GM18870 (cell line): ENCODE results near the gene DNAAF8.
"Not testable (repeated sequence)": the region's sequence is repeated elsewhere in the genome, so short reads cannot be mapped to it uniquely, and the experiment has no call there.

Source experiments
- ATAC-seq: cut with Tn5 transposase; IDR thresholded peaks from one replicate; pipeline ENCODE4 v1.9.1; 2021; ENCODE audit warnings: moderate library complexity; ENCODE audit not compliant: unreplicated experiment

DNAAF8 gene

GRCh38 chr16:4776141-4776705 is 41.9 kb downstream of the DNAAF8 start:
- no peak for ATAC-seq

GRCh38 chr16:4777339-4778049 is 43.2 kb downstream of the DNAAF8 start:
- no peak for ATAC-seq

- no peak for ATAC-seq
Measured at GRCh38 chr16:4778050-4778392, 43.7 kb downstream of the DNAAF8 start.

- no peak for ATAC-seq
Measured at GRCh38 chr16:4780235-4780634, 45.9 kb downstream of the DNAAF8 start.

GRCh38 chr16:4783251-4783950 is 49.1 kb downstream of the DNAAF8 start:
- ATAC-seq = no peak

GRCh38 chr16:4783951-4784336 is 49.6 kb downstream of the DNAAF8 start:
- no peak for ATAC-seq

GRCh38 chr16:4784444-4784987 is 50.2 kb downstream of the DNAAF8 start:
- ATAC-seq = not testable (repeated sequence)

GRCh38 chr16:4785758-4786433 is 51.6 kb downstream of the DNAAF8 start:
- no peak for ATAC-seq

GRCh38 chr16:4787068-4787467 is 52.7 kb downstream of the DNAAF8 start:
- ATAC-seq = no peak

- ATAC-seq = no peak
Measured at GRCh38 chr16:4787627-4788482, 53.5 kb downstream of the DNAAF8 start, which contains the start of gene SEPTIN12. TSS of gene SEPTIN12 (minus strand) at chr16:4788345. CDS start at chr16:4787645, 700 bp downstream.

- ATAC-seq = no peak
Measured at GRCh38 chr16:4788489-4788889, 54.2 kb downstream of the DNAAF8 start.

- no peak for ATAC-seq
Measured at GRCh38 chr16:4788910-4789309, 54.6 kb downstream of the DNAAF8 start.

GRCh38 chr16:4790261-4790660 is 55.9 kb downstream of the DNAAF8 start:
- ATAC-seq = no peak

- ATAC-seq = no peak
Measured at GRCh38 chr16:4790871-4791270, 56.5 kb downstream of the DNAAF8 start.

- no peak for ATAC-seq
Measured at GRCh38 chr16:4792951-4793513, 58.7 kb downstream of the DNAAF8 start.

GRCh38 chr16:4795181-4795827 is 61.0 kb downstream of the DNAAF8 start, which contains the start of gene SMIM22:
TSS of gene SMIM22 (plus strand) at chr16:4795369. CDS start at chr16:4795735, 366 bp downstream.
- ATAC-seq = no peak

GRCh38 chr16:4795828-4796572 is 61.7 kb downstream of the DNAAF8 start:
- ATAC-seq = no peak

GRCh38 chr16:4796982-4797804 is 62.9 kb downstream of the DNAAF8 start:
- ATAC-seq = no peak
